Head of caudate nucleus (tissue), 42 donors: ENCODE data around the gene CDCA3.
A peak's percentile ranks its signal among the peaks of the same experiment; 100 is the strongest.
"Not testable (repeated sequence)": the region's sequence is repeated elsewhere in the genome, so short reads cannot be mapped to it uniquely, and the experiment has no call there.

Experiments used
- DNase-seq, 42 donors: peaks; one replicate each; pipeline versions ENCODE4 v3.0.0 to v3.0.0-alpha.2; 2020 to 2021; ENCODE audit warnings: mixed read lengths in 7 of 42
- intact Hi-C: fragments of 100-400 bp; cut with DNase I; formaldehyde crosslinking; loops from one replicate; pipeline ENCODE4 v1.15.0; 2022

The CDCA3 gene

DNA sequence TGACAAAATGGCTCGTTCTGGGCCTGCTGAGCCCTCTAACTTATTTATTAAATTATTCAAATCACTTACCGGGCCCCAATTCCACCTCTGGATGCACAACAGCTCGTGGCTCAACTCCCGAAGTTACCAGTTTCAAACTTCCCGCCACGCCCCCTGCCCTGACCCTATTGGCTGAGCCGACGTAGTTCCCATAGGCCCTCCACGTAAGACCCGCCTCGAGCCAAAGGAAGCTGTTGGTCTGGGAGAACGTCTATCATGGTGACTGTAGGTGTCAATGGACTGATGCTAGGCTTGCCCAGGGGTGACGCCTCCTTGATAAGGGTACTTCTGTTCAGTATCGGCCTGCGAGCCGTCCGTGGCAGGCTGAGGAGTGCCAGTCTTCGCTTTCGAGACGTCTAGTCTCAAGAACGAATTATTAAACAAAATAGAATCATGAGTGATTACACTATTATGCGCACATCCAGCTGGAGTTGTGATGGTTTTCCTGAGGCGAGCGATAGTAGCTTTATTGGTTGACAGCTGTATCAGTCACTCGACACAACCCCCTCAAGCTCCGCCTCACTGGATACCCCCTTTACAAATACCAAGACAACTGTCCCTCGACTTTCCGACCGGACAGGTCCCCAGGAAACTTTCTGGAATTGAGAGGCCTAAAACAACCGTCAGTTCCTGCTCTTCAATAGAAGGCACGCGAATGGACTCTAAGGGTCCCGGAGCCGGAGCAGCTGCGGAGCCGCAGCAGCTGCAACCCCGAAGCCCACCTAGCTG is at the start of gene CDCA3:
CDCA3 (minus strand) TSS at position 134 of the 768 bp plus-strand sequence. CDS start 334 bp downstream, outside the sequence.
- peak; percentile 84 to 99 (median 96) for DNase-seq
- intact Hi-C loops, result no loop called here

GRCh38 chr12:6899837-6900519 is 48.9 kb upstream of the CDCA3 start:
- DNase-seq, result peak in 37 of 42 donors; percentile 23 to 84 (median 54)

GRCh38 chr12:6899427-6899826 is 48.3 kb upstream of the CDCA3 start:
- no peak for DNase-seq
- intact Hi-C loops, result no loop called here

More at GRCh38 chr12:6899837-6900519, 48.9 kb upstream of the CDCA3 start:
- intact Hi-C loops, result no loop called here

GRCh38 chr12:6896846-6897435 is 45.9 kb upstream of the CDCA3 start:
- no peak for DNase-seq
- intact Hi-C loops, result no loop called here

DNA sequence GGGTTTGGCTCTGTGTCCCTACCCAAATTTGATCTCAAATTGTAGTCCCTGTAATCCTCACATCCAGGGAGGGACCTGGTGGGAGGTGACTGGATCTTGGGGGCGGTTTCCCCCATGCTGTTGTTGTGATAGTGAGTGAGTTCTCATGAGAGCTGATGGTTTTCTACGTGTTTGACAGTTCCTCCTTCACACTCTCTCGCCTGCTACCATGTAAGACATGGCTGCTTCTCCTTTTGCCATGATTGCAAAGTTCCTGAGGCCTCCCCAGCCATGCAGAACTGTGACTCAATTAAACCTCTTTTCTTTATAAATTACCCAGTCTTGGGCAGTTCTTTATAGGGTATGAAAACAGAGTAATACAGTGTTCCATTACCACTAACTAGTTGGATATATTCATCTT is 43.2 kb upstream of the CDCA3 start:
- intact Hi-C loops, result no loop called here
- no peak for DNase-seq

- intact Hi-C loops, result not testable (repeated sequence)
Measured at GRCh38 chr12:6892683-6893082, 41.6 kb upstream of the CDCA3 start.

GRCh38 chr12:6891646-6892001 is 40.5 kb upstream of the CDCA3 start:
- intact Hi-C loops, result loop anchor here (2.0 kb wide), 2 partner anchors 19 to 39 kb away; partner anchors contain the start of genes SPSB2 and USP5
- DNase-seq, result no peak

More at GRCh38 chr12:6892683-6893082, 41.6 kb upstream of the CDCA3 start:
- DNase-seq, result not testable (repeated sequence)

DNA sequence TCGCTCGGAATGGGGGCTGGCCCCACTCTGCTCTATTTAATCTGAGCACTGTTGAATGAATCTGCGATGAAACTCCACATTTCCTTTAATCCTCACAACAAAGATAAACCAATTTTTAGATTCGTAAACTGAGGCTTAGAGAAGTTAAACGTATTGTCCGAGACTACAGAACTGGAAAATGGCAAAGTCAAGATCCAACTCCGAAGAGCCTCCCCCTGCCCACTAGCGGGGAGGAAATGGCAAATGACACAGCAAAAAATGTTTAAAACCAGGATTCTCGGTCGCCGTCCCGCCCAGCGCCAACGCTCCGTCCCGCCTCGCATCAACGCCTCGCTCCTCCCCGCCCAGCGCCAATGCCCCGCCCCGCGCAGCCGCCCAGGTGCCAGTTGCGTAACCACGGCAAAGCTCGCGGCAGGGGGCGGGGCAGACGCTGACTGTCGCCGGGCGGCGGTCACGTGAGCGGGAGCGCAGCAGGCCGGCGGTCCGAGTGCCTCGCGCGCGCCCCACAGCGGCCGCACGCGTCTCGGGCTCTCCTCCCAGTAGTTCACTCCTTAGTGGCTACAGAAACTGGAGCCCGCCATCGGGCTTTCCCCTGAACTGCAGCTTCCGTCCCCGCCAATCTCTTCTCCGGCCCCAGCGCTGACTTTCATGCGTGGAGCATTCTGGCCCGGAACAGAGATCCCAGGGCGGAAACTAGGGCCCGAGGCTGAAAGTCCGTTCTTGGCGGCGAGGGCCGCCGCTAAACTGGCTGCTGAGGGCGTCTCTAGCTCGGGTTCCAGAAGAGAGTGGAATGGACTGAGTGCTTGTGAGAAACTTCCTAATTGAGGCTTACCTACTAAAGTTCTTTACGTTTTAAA is 39.9 kb upstream of the CDCA3 start:
- peak; percentile 96 to 100 (median 99) for DNase-seq
- intact Hi-C loops, result loop anchor here (2.0 kb wide), 2 partner anchors 18 to 38 kb away; partner anchors contain the start of genes SPSB2 and USP5

GRCh38 chr12:6889775-6890573 is 38.9 kb upstream of the CDCA3 start:
- DNase-seq, result not testable (repeated sequence)
- intact Hi-C loops, result loop anchor here (2.0 kb wide), 2 partner anchors 17 to 37 kb away; partner anchors contain the start of genes SPSB2 and USP5

DNA sequence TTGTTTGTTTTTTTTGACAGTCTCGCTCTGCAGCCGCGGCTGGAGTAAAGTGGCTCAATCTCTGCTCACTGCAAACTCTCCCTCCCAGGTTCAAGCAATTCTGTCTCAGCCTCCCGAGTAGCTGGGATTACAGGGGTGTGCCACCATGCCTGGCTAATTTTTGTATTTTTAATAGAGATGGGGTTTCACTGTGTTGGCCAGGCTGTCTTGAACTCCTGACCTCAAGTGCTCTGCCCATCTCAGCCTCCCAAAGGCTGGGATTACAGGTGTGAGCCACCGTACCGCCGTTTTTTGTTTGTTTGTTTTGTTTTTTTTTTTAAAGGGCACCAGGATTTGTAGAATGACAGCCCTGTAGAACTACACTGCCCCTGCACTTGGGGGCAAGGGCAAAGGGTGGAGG is 37.7 kb upstream of the CDCA3 start:
- DNase-seq, intact Hi-C loops: not testable (repeated sequence)

- intact Hi-C loops, result no loop called here
- DNase-seq, result no peak
Measured at GRCh38 chr12:6888360-6888759, 37.3 kb upstream of the CDCA3 start.

DNA sequence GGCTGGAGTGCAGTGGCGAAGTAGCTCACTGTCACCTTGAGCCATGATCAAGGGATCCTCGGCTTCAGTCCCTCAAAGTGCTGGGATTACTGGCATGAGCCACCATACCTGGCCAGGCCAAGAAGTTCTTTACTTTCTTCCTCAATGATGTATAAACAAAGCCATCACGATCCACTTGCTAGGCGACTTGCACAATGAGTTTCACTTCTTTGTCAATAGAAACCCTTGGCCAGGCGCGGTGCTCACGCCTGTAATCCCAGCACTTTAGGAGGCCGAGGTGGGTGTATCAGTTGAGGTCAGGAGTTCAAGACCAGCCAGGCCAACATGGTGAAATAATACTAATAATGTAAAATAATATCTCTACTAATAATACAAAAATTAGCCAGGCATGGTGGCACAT is 36.4 kb upstream of the CDCA3 start:
- intact Hi-C loops, result no loop called here
- no peak for DNase-seq

GRCh38 chr12:6886206-6886999 is 35.3 kb upstream of the CDCA3 start:
- intact Hi-C loops, DNase-seq: not testable (repeated sequence)

- intact Hi-C loops, result no loop called here
- no peak for DNase-seq
Measured at GRCh38 chr12:6884539-6884938, 33.5 kb upstream of the CDCA3 start.

GRCh38 chr12:6883683-6884082 is 32.6 kb upstream of the CDCA3 start:
- intact Hi-C loops, result no loop called here
- no peak for DNase-seq

- intact Hi-C loops, result no loop called here
- DNase-seq, result no peak
Measured at GRCh38 chr12:6883252-6883651, 32.2 kb upstream of the CDCA3 start.

GRCh38 chr12:6879824-6880223 is 28.7 kb upstream of the CDCA3 start:
- intact Hi-C loops, DNase-seq: not testable (repeated sequence)
